ENCODE results near the gene SMIM36.

The SMIM36 gene

GRCh38 chr17:55496094-55496881 is 15.0 kb downstream of the SMIM36 start:
- no peak overlapping the region for H3K4me3 ChIP-seq
- intact Hi-C loops (cut with DNase I; ENCODE audit: low total_unique reads) = no loop called here
- TF ChIP-seq CTCF (IDR thresholded peaks at IDR 0.05) = no peak
- no peak for DNase-seq
- H3K36me3 ChIP-seq = no peaks in the 10 kb centered on the region
- no peaks in the 10 kb centered on the region for H3K4me1 ChIP-seq
- H3K27ac ChIP-seq = no peak overlapping the region
- H3K9me3 ChIP-seq = no peaks in the 10 kb centered on the region
- H3K27me3 ChIP-seq = no peaks in the 10 kb centered on the region

GRCh38 chr17:55495239-55495638 is 16.0 kb downstream of the SMIM36 start:
- Histone ChIP-seq H3K9me3 (no peaks in the 10 kb centered on the region), H3K4me3 (no peak overlapping the region), H3K27ac (no peak overlapping the region), H3K27me3 (no peaks in the 10 kb centered on the region), H3K36me3 (no peaks in the 10 kb centered on the region), H3K4me1 (no peaks in the 10 kb centered on the region)
- no peak for TF ChIP-seq CTCF (IDR thresholded peaks at IDR 0.05)
- intact Hi-C loops (cut with DNase I; ENCODE audit: low total_unique reads) = no loop called here
- no peak for DNase-seq

GRCh38 chr17:55492781-55493341 is 18.4 kb downstream of the SMIM36 start:
- Histone ChIP-seq H3K27ac (no peak overlapping the region), H3K4me1 (peaks cover 0 to 5% (median 0%) of the 10 kb centered on the region in 4 donors), H3K9me3 (no peaks in the 10 kb centered on the region), H3K36me3 (no peaks in the 10 kb centered on the region), H3K27me3 (no peaks in the 10 kb centered on the region), H3K4me3 (no peak overlapping the region)
- no peak for DNase-seq
- intact Hi-C loops (cut with DNase I; ENCODE audit: low total_unique reads) = no loop called here
- no peak for TF ChIP-seq CTCF (IDR thresholded peaks at IDR 0.05)

GRCh38 chr17:55490376-55490775 is 20.9 kb downstream of the SMIM36 start:
- peaks cover 0 to 10% (median 0%) of the 10 kb centered on the region in 4 donors for H3K4me1 ChIP-seq
- H3K27me3 ChIP-seq = no peaks in the 10 kb centered on the region
- H3K9me3 ChIP-seq = no peaks in the 10 kb centered on the region
- no peaks in the 10 kb centered on the region for H3K36me3 ChIP-seq
- no peak overlapping the region for H3K4me3 ChIP-seq
- no peak for TF ChIP-seq CTCF (IDR thresholded peaks at IDR 0.05)
- DNase-seq = no peak
- intact Hi-C loops (cut with DNase I; ENCODE audit: low total_unique reads) = no loop called here
- no peak overlapping the region for H3K27ac ChIP-seq

GRCh38 chr17:55487695-55488432 is 23.4 kb downstream of the SMIM36 start:
- no peak for TF ChIP-seq CTCF (IDR thresholded peaks at IDR 0.05)
- Histone ChIP-seq H3K4me3 (no peak overlapping the region), H3K9me3 (no peaks in the 10 kb centered on the region), H3K27ac (no peak overlapping the region), H3K4me1 (peaks cover 0 to 10% (median 0%) of the 10 kb centered on the region in 4 donors), H3K36me3 (no peaks in the 10 kb centered on the region), H3K27me3 (no peaks in the 10 kb centered on the region)
- no peak for DNase-seq
- intact Hi-C loops (cut with DNase I; ENCODE audit: low total_unique reads) = no loop called here
